GM21423 (cell line): ENCODE results near the gene INSR.

ENCODE experiments used
- ATAC-seq: cut with Tn5 transposase; IDR thresholded peaks from one replicate; pipeline ENCODE4 v1.9.1; 2021; ENCODE audit warnings: mild to moderate bottlenecking, moderate library complexity; ENCODE audit not compliant: unreplicated experiment

The INSR gene

GRCh38 chr19:7197760-7198696 is 96.2 kb downstream of the INSR start:
- ATAC-seq: peak; percentile 71

- ATAC-seq: peak; percentile 58
These were observed 97.0 kb downstream of the INSR start for GRCh38 chr19:7197119-7197759.

GRCh38 chr19:7196763-7197118 is 97.5 kb downstream of the INSR start:
- ATAC-seq: no peak

GRCh38 chr19:7195046-7195445 is 99.2 kb downstream of the INSR start:
- ATAC-seq: no peak

- ATAC-seq: no peak
These were observed 99.6 kb downstream of the INSR start for GRCh38 chr19:7194566-7194965.

GRCh38 chr19:7191946-7192691 is 102.1 kb downstream of the INSR start:
- ATAC-seq: no peak

- no peak for ATAC-seq
These were observed 105.2 kb downstream of the INSR start for GRCh38 chr19:7188698-7189629.

GRCh38 chr19:7187605-7188339 is 106.4 kb downstream of the INSR start:
- no peak for ATAC-seq

- no peak for ATAC-seq
These were observed 111.7 kb downstream of the INSR start for GRCh38 chr19:7182489-7182888.

- no peak for ATAC-seq
These were observed 114.3 kb downstream of the INSR start for GRCh38 chr19:7179917-7180306.

GRCh38 chr19:7177926-7178325 is 116.3 kb downstream of the INSR start:
- no peak for ATAC-seq

- ATAC-seq: no peak
These were observed 117.4 kb downstream of the INSR start for GRCh38 chr19:7176792-7177191.

GRCh38 chr19:7172794-7173193 is 121.4 kb downstream of the INSR start:
- no peak for ATAC-seq

- no peak for ATAC-seq
These were observed 123.2 kb downstream of the INSR start for GRCh38 chr19:7170983-7171382.

- no peak for ATAC-seq
These were observed 125.3 kb downstream of the INSR start for GRCh38 chr19:7168941-7169340.

GRCh38 chr19:7161292-7161691 is 132.9 kb downstream of the INSR start:
- no peak for ATAC-seq

- no peak for ATAC-seq
These were observed 134.9 kb downstream of the INSR start for GRCh38 chr19:7159105-7159933.

GRCh38 chr19:7153022-7153421 is 141.2 kb downstream of the INSR start:
- no peak for ATAC-seq

- no peak for ATAC-seq
These were observed 141.6 kb downstream of the INSR start for GRCh38 chr19:7152568-7152967.
